HCT116 (cell line): ENCODE data around the gene ZNF248. TPM values are rescaled to one million over a fixed set of nuclear protein-coding genes. Genes with fewer than 3 reads are reported as not detected.

Experiments used
- ATAC-seq: fragments of 200-7000 bp; cut with Tn5 transposase; 2 replicates; pipeline ENCODE4 v1.9.1; 2020; ENCODE audit warnings: mild to moderate bottlenecking, moderate library complexity
- BruUV-seq: library from RNA; stranded (reverse); fragments of 400-500 nt; replicated peaks from 2 replicates; lab custom pipeline; 2021; lab: Mats Ljungman, UMichigan
- CTCF ChIA-PET: fragments of 300-600 bp; sonication (Branson Sonifier 250); formaldehyde crosslinking; loops from one replicate; lab custom pipeline; 2021; ENCODE audit warnings: antibody characterized with exemption; lab: Charles Lee
- POLR2A ChIA-PET: fragments of 300-600, 350-600 bp; sonication (Branson Sonifier 250); formaldehyde crosslinking; loops from one replicate; lab custom pipeline; 2021; ENCODE audit warnings: antibody characterized with exemption; lab: Charles Lee
- RAD21 ChIA-PET, 2 experiments: fragments of 300-600 bp; sonication (Branson Sonifier 250); formaldehyde crosslinking; loops; one replicate each; lab custom pipeline; 2023; ENCODE audit warnings: low total read pairs in 2 of 2; ENCODE audit not compliant: uncharacterized antibody in 2 of 2, unreplicated experiment in 2 of 2, low non-redundant PET in 1 of 2; lab: Charles Lee
- DNase-seq: peaks from one replicate; pipeline ENCODE4 v3.0.0-alpha.2; 2010; ENCODE audit warnings: low read depth, low spot score
- H2AFZ ChIP-seq: fragments of 200-600 bp; shearing (Covaris generic), sonication (generic); 2 replicates; pipeline ENCODE4 v1.6.1; 2017; ENCODE audit warnings: low read depth, mixed run types, mixed read lengths, antibody characterized with exemption, low read length; ENCODE audit not compliant: poor library complexity, severe bottlenecking
- H3K27ac ChIP-seq: 2 replicates; pipeline ENCODE4 v1.5.1; 2012; ENCODE audit warnings: low read depth, low read length
- H3K27me3 ChIP-seq: fragments of 200-600 bp; sonication (generic); 2 replicates; pipeline ENCODE4 v1.6.1; 2016; ENCODE audit warnings: mixed run types, low read length, mixed read lengths; ENCODE audit not compliant: insufficient read depth
- H3K36me3 ChIP-seq, 2 experiments: fragments of 200-500 bp in 1 of 2; fragments of 200-600 bp in 1 of 2; sonication (Bioruptor generic) in 1 of 2; sonication (generic) in 1 of 2; 2 replicates each; pipeline versions ENCODE4 v1.5.1 to v1.6.1; 2014 to 2016; ENCODE audit warnings: low read length in 2 of 2, inconsistent platforms in 1 of 2, mixed read lengths in 1 of 2, mixed run types in 1 of 2; ENCODE audit not compliant: insufficient read depth in 2 of 2, control insufficient read depth in 1 of 2
- H3K4me1 ChIP-seq, 2 experiments: fragments of 200-600 bp in 1 of 2; sonication (generic) in 1 of 2; 2 replicates each; pipeline versions ENCODE4 v1.5.1 to v1.6.1; 2012 to 2017; ENCODE audit warnings: low read length in 2 of 2, inconsistent platforms in 1 of 2, mild to moderate bottlenecking in 1 of 2, mixed read lengths in 1 of 2, mixed run types in 1 of 2, moderate library complexity in 1 of 2; ENCODE audit not compliant: insufficient read depth in 2 of 2, control insufficient read depth in 1 of 2
- H3K4me2 ChIP-seq: fragments of 200-600 bp; sonication (generic); 2 replicates; pipeline ENCODE4 v1.6.1; 2017; ENCODE audit warnings: mixed run types, low read length, mixed read lengths
- H3K4me3 ChIP-seq, 2 experiments: fragments of 200-600 bp in 1 of 2; sonication (generic) in 1 of 2; replicated peaks in 1 of 2; 2 replicates each; pipeline ENCODE4 v1.5.1; 2011 to 2016; ENCODE audit warnings: low read length in 2 of 2, control low read depth in 1 of 2, low read depth in 1 of 2, mild to moderate bottlenecking in 1 of 2, mixed read lengths in 1 of 2, mixed run types in 1 of 2
- H3K79me2 ChIP-seq: fragments of 200-600 bp; sonication (generic); 2 replicates; pipeline ENCODE4 v1.6.1; 2017; ENCODE audit warnings: mild to moderate bottlenecking, mixed run types, low read length, moderate library complexity, mixed read lengths; ENCODE audit not compliant: insufficient read depth
- H3K9ac ChIP-seq: fragments of 200-600 bp; sonication (generic); 2 replicates; pipeline ENCODE4 v1.6.1; 2016; ENCODE audit warnings: low read length, mixed read lengths
- H3K9me2 ChIP-seq: fragments of 200-600 bp; sonication (generic), shearing (Covaris generic); 2 replicates; pipeline ENCODE4 v1.6.1; 2017; ENCODE audit warnings: mixed run types, mild to moderate bottlenecking, moderate library complexity; ENCODE audit not compliant: insufficient read depth
- H3K9me3 ChIP-seq, 2 experiments: fragments of 200-500 bp in 1 of 2; fragments of 200-600 bp in 1 of 2; sonication (Bioruptor generic) in 1 of 2; sonication (generic) in 1 of 2; 2 replicates each; pipeline ENCODE4 v1.6.1; 2014 to 2017; ENCODE audit warnings: low read length in 2 of 2, mixed read lengths in 2 of 2, inconsistent platforms in 1 of 2, low read depth in 1 of 2, mild to moderate bottlenecking in 1 of 2, mixed run types in 1 of 2, moderate library complexity in 1 of 2; ENCODE audit not compliant: control insufficient read depth in 1 of 2, insufficient read depth in 1 of 2
- H4K20me1 ChIP-seq: fragments of 200-600 bp; sonication (generic), shearing (Covaris generic); 2 replicates; pipeline ENCODE4 v1.6.1; 2017; ENCODE audit warnings: mixed run types, mild to moderate bottlenecking, moderate library complexity; ENCODE audit not compliant: insufficient read depth
- FOSL1 ChIP-seq: IDR thresholded peaks from 2 replicates; pipeline ENCODE4 v1.6.1; 2012; ENCODE audit warnings: low read depth
- MAX ChIP-seq: IDR thresholded peaks from 2 replicates; pipeline ENCODE4 v1.6.1; 2012
- POLR2A ChIP-seq: IDR thresholded peaks from 2 replicates; pipeline ENCODE4 v1.7.0; 2011; ENCODE audit warnings: borderline replicate concordance; ENCODE audit not compliant: insufficient read depth, insufficient read length; ENCODE audit errors: extremely low read depth
- POLR2AphosphoS5 ChIP-seq: IDR thresholded peaks from 2 replicates; pipeline ENCODE4 v1.6.1; 2011; ENCODE audit warnings: mild to moderate bottlenecking, low read depth, low read length, moderate library complexity
- SRF ChIP-seq: IDR thresholded peaks from 2 replicates; pipeline ENCODE4 v1.6.1; 2012; ENCODE audit warnings: low read depth
- ZBTB33 ChIP-seq: IDR thresholded peaks from 2 replicates; pipeline ENCODE4 v1.6.1; 2011; ENCODE audit warnings: mild to moderate bottlenecking, low read length, moderate library complexity; ENCODE audit not compliant: insufficient replicate concordance; ENCODE audit errors: extremely low read depth
- ZFX ChIP-seq: fragments of 450-650 bp; IDR thresholded peaks from 2 replicates; pipeline ENCODE4 v1.6.1; 2017
- intact Hi-C: fragments of 100-400 bp; cut with micrococcal nuclease; formaldehyde crosslinking; loops from 2 replicates; pipeline ENCODE4 v1.10.0; 2022
- total RNA-seq: library from RNA; stranded (reverse); gene quantifications from one replicate; pipeline ENCODE4 v1.2.1, GENCODE V29; 2021; ENCODE audit not compliant: unreplicated experiment
- TF ChIP-seq, protein P1 (sequence below): IDR thresholded peaks from 2 replicates; pipeline ENCODE4 v1.6.1; 2012; ENCODE audit warnings: low read depth

ZNF248 gene
- total RNA-seq, 1 experiment from 2014 or later: 6.2 TPM

DNA sequence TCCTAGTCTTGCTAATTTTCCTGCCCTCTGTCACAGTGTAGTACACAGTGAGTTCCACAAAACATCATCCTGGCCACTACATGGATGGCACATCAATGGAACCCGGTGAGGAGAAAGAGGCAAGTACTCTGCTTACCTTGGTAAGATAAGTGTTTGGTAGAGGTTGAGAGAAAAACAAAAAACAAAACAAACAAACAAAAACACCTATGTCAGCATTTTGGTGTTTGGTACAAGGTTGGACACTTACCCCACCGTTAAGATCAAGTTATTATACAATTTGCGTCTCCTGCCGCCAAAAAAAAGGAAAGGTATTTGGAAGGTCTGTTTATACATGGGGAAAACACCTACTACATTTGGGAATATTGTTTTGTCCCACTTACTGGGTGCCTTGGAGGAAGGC lies 72.7 kb downstream of the ZNF248 start:
- CTCF ChIA-PET: no interaction called here

More for the DNA sequence above, 72.7 kb downstream of the ZNF248 start:
- DNase-seq (no peak), ATAC-seq (no peak)
- no peak overlapping the region for H3K27ac ChIP-seq
- no peaks in the 10 kb centered on the region for H3K36me3 ChIP-seq
- H3K27me3 ChIP-seq: no peaks in the 10 kb centered on the region
- RAD21 ChIA-PET: no interaction called here
- no TSS peak for BruUV-seq
- POLR2A ChIA-PET: no interaction called here
- no peak overlapping the region for H3K4me3 ChIP-seq
- no peak overlapping the region for H2AFZ ChIP-seq
- H4K20me1 ChIP-seq: no peaks in the 10 kb centered on the region
- H3K9me2 ChIP-seq: no peaks in the 10 kb centered on the region
- H3K9ac ChIP-seq: no peak overlapping the region
- H3K4me2 ChIP-seq: no peak overlapping the region
- intact Hi-C loops: no loop called here
- no peaks in the 10 kb centered on the region for H3K9me3 ChIP-seq
- TF ChIP-seq ZFX: no peak
- TF ChIP-seq ZBTB33: no peak
- TF ChIP-seq SRF: no peak
- TF ChIP-seq, protein P1, sequence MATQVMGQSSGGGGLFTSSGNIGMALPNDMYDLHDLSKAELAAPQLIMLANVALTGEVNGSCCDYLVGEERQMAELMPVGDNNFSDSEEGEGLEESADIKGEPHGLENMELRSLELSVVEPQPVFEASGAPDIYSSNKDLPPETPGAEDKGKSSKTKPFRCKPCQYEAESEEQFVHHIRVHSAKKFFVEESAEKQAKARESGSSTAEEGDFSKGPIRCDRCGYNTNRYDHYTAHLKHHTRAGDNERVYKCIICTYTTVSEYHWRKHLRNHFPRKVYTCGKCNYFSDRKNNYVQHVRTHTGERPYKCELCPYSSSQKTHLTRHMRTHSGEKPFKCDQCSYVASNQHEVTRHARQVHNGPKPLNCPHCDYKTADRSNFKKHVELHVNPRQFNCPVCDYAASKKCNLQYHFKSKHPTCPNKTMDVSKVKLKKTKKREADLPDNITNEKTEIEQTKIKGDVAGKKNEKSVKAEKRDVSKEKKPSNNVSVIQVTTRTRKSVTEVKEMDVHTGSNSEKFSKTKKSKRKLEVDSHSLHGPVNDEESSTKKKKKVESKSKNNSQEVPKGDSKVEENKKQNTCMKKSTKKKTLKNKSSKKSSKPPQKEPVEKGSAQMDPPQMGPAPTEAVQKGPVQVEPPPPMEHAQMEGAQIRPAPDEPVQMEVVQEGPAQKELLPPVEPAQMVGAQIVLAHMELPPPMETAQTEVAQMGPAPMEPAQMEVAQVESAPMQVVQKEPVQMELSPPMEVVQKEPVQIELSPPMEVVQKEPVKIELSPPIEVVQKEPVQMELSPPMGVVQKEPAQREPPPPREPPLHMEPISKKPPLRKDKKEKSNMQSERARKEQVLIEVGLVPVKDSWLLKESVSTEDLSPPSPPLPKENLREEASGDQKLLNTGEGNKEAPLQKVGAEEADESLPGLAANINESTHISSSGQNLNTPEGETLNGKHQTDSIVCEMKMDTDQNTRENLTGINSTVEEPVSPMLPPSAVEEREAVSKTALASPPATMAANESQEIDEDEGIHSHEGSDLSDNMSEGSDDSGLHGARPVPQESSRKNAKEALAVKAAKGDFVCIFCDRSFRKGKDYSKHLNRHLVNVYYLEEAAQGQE: no peak
- no peak for TF ChIP-seq POLR2AphosphoS5
- TF ChIP-seq FOSL1: no peak
- TF ChIP-seq POLR2A: no peak
- no peak for TF ChIP-seq MAX
- H3K79me2 ChIP-seq: no peaks in the 10 kb centered on the region
- no peaks in the 10 kb centered on the region for H3K4me1 ChIP-seq
